Stimulated activated CD8-positive, alpha-beta memory T cell treated with anti-CD3 and anti-CD28 coated beads, Interleukin-2, amount 100 ng/mL, for 1 hour (primary cell): Measurements from ENCODE around the gene ASB4.
A peak's percentile ranks its signal among the peaks of the same experiment; 100 is the strongest.
"Not testable (repeated sequence)": the region's sequence is repeated elsewhere in the genome, so short reads cannot be mapped to it uniquely, and the experiment has no call there.

Source experiments
- DNase-seq, 2 donors: peaks; one replicate each; pipeline ENCODE4 v3.0.0-alpha.2; 2020; ENCODE audit warnings: low read depth in 2 of 2

The ASB4 gene

GRCh38 chr7:95485391-95486123 is at the start of gene ASB4:
Gene ASB4, plus strand, starts transcription at chr7:95485943. Its CDS starts 29 bp downstream, at chr7:95485972.
- no peak for DNase-seq

GRCh38 chr7:95436407-95436806 is 49.3 kb upstream of the ASB4 start:
- DNase-seq: no peak

- no peak for DNase-seq
Measured at GRCh38 chr7:95440394-95441038, 45.2 kb upstream of the ASB4 start.

GRCh38 chr7:95441042-95441823 is 44.5 kb upstream of the ASB4 start:
- DNase-seq: no peak

- DNase-seq: no peak
Measured at GRCh38 chr7:95444796-95445195, 40.9 kb upstream of the ASB4 start.

- no peak for DNase-seq
Measured at GRCh38 chr7:95446618-95447017, 39.1 kb upstream of the ASB4 start.

- no peak for DNase-seq
Measured at GRCh38 chr7:95454438-95455045, 31.2 kb upstream of the ASB4 start.

- DNase-seq: no peak
Measured at GRCh38 chr7:95457947-95458346, 27.8 kb upstream of the ASB4 start.

- not testable (repeated sequence) for DNase-seq
Measured at GRCh38 chr7:95460653-95461052, 25.1 kb upstream of the ASB4 start.

GRCh38 chr7:95467912-95468607 is 17.7 kb upstream of the ASB4 start:
- no peak for DNase-seq

GRCh38 chr7:95469187-95469586 is 16.6 kb upstream of the ASB4 start:
- DNase-seq: no peak

- DNase-seq: no peak
Measured at GRCh38 chr7:95469848-95470247, 15.9 kb upstream of the ASB4 start.

- no peak for DNase-seq
Measured at GRCh38 chr7:95470452-95470851, 15.3 kb upstream of the ASB4 start.

GRCh38 chr7:95471071-95471470 is 14.7 kb upstream of the ASB4 start:
- no peak for DNase-seq

- DNase-seq: no peak
Measured at GRCh38 chr7:95472581-95473161, 13.1 kb upstream of the ASB4 start.

- no peak for DNase-seq
Measured at GRCh38 chr7:95473276-95473985, 12.3 kb upstream of the ASB4 start.

GRCh38 chr7:95476072-95476847 is 9.5 kb upstream of the ASB4 start:
- DNase-seq: no peak

- peak; percentile 10 to 24 for DNase-seq
Measured at GRCh38 chr7:95476904-95477594, 8.7 kb upstream of the ASB4 start.
